Fibroblast of the conjunctiva (primary cell): ENCODE measurements around the gene EEFSEC.
A peak's percentile ranks its signal among the peaks of the same experiment; 100 is the strongest.

Source experiments
- DNase-seq: peaks from one replicate; pipeline ENCODE4 v3.0.0-alpha.2; 2010; ENCODE audit warnings: low read depth

Gene EEFSEC

GRCh38 chr3:128273109-128273840, 120.0 kb downstream of the EEFSEC start:
- DNase-seq, result no peak

GRCh38 chr3:128273841-128274573, 120.7 kb downstream of the EEFSEC start:
- DNase-seq, result no peak

GRCh38 chr3:128274837-128275236, 121.6 kb downstream of the EEFSEC start:
- peak; percentile 50 for DNase-seq

- DNase-seq, result no peak
These were observed 122.2 kb downstream of the EEFSEC start for GRCh38 chr3:128275316-128276145.

- no peak for DNase-seq
These were observed 122.8 kb downstream of the EEFSEC start for GRCh38 chr3:128276146-128276435.

- DNase-seq, result no peak
These were observed 123.4 kb downstream of the EEFSEC start for GRCh38 chr3:128276577-128277183.

GRCh38 chr3:128277378-128278069, 124.2 kb downstream of the EEFSEC start:
- DNase-seq, result no peak

GRCh38 chr3:128278130-128278529, 124.8 kb downstream of the EEFSEC start:
- DNase-seq, result no peak

GRCh38 chr3:128278761-128279600, 125.7 kb downstream of the EEFSEC start:
- DNase-seq, result peak; percentile 90

- no peak for DNase-seq
These were observed 126.3 kb downstream of the EEFSEC start for GRCh38 chr3:128279601-128279880.

GRCh38 chr3:128280481-128281052, 127.3 kb downstream of the EEFSEC start:
- no peak for DNase-seq

GRCh38 chr3:128281056-128281455, 127.8 kb downstream of the EEFSEC start:
- no peak for DNase-seq

- DNase-seq, result no peak
These were observed 128.4 kb downstream of the EEFSEC start for GRCh38 chr3:128281461-128282367.

GRCh38 chr3:128282380-128283196, 129.3 kb downstream of the EEFSEC start:
- peak; percentile 20 for DNase-seq

GRCh38 chr3:128283421-128283820, 130.1 kb downstream of the EEFSEC start:
- no peak for DNase-seq

- no peak for DNase-seq
These were observed 132.0 kb downstream of the EEFSEC start for GRCh38 chr3:128285042-128285966.

- no peak for DNase-seq
These were observed 132.7 kb downstream of the EEFSEC start for GRCh38 chr3:128285967-128286321.

- DNase-seq, result no peak
These were observed 133.4 kb downstream of the EEFSEC start for GRCh38 chr3:128286691-128287090.
